Retina (tissue), 1 donor: ENCODE data around the gene GALT.

Source experiments
- DNase-seq: peaks from one replicate; pipeline ENCODE4 v3.0.0-alpha.2; 2016

The GALT gene

GRCh38 chr9:34686231-34686630 is 39.8 kb downstream of the GALT start:
- no peak for DNase-seq

- no peak for DNase-seq
Observed at GRCh38 chr9:34686732-34687131, 40.3 kb downstream of the GALT start.

- DNase-seq = no peak
Observed at GRCh38 chr9:34687276-34688030, 41.0 kb downstream of the GALT start.

- DNase-seq = no peak
Observed at GRCh38 chr9:34688329-34689115, 42.0 kb downstream of the GALT start.

- no peak for DNase-seq
Observed at GRCh38 chr9:34689116-34689470, 42.6 kb downstream of the GALT start.

- no peak for DNase-seq
Observed at GRCh38 chr9:34689512-34689911, 43.0 kb downstream of the GALT start.

GRCh38 chr9:34690983-34691935 is 44.8 kb downstream of the GALT start, which contains the start of gene CCL19:
CCL19 (minus strand) TSS chr9:34691276; CDS start chr9:34691139, 137 bp downstream.
- DNase-seq = no peak

- no peak for DNase-seq
Observed at GRCh38 chr9:34691936-34692315, 45.5 kb downstream of the GALT start.

- no peak for DNase-seq
Observed at GRCh38 chr9:34693560-34693959, 47.1 kb downstream of the GALT start.

- no peak for DNase-seq
Observed at GRCh38 chr9:34694811-34695210, 48.3 kb downstream of the GALT start.
